OCI-LY3 (cell line): Measurements from ENCODE around the gene PLCB4.

Experiments used
- CTCF ChIP-seq: fragments of 200-600, 300-600 bp; sonication (generic); IDR thresholded peaks from 2 replicates; pipeline ENCODE4 v1.5.1; 2014; ENCODE audit warnings: antibody characterized with exemption, low read length, low read depth
- EZH2phosphoT487 ChIP-seq: fragments of 200-600 bp; shearing (Covaris generic); IDR thresholded peaks from 2 replicates; pipeline ENCODE4 v1.6.1; 2018; ENCODE audit warnings: antibody characterized with exemption, mixed run types, low read depth

GRCh38 chr20:9122571-9122970 is 53.7 kb downstream of the PLCB4 start:
- no peak for TF ChIP-seq CTCF
- no peak for TF ChIP-seq EZH2phosphoT487
